C4-2B (cell line): Measurements from ENCODE around the gene COG6.

Source experiments
- H3K27ac ChIP-seq: fragments of 450-650 bp; 2 replicates; pipeline ENCODE4 v1.5.1; 2017
- ZFX ChIP-seq: fragments of 450-650 bp; IDR thresholded peaks from 2 replicates; pipeline ENCODE4 v1.6.1; 2017
- TF ChIP-seq, protein P1 (sequence below): fragments of 450-650 bp; conservative IDR thresholded peaks from 2 replicates; pipeline ENCODE4 v1.5.1; 2017; ENCODE audit warnings: mild to moderate bottlenecking

COG6 gene

GRCh38 chr13:39623466-39623865 is 32.0 kb upstream of the COG6 start:
- no peak for TF ChIP-seq ZFX
- TF ChIP-seq, protein P1, sequence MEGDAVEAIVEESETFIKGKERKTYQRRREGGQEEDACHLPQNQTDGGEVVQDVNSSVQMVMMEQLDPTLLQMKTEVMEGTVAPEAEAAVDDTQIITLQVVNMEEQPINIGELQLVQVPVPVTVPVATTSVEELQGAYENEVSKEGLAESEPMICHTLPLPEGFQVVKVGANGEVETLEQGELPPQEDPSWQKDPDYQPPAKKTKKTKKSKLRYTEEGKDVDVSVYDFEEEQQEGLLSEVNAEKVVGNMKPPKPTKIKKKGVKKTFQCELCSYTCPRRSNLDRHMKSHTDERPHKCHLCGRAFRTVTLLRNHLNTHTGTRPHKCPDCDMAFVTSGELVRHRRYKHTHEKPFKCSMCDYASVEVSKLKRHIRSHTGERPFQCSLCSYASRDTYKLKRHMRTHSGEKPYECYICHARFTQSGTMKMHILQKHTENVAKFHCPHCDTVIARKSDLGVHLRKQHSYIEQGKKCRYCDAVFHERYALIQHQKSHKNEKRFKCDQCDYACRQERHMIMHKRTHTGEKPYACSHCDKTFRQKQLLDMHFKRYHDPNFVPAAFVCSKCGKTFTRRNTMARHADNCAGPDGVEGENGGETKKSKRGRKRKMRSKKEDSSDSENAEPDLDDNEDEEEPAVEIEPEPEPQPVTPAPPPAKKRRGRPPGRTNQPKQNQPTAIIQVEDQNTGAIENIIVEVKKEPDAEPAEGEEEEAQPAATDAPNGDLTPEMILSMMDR = no peak
- H3K27ac ChIP-seq = no peak overlapping the region

DNA sequence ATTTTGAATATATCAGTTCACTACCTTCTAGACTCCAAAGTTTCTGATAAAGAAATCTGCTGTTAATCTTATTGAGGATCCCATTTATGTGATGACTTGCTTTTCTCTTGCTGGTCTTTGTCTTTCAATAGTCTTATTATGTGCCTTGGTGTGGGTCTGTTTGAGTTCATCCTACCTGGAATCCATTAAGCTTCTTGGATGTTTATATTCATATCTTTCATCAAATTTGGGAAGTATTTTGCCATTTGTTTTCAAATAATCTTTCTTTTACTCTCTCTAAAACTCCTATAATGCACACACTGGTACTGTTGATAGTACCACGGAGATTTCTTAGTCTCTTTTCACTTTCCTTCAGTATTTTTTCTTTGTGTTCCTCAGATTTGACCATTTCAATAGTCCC is 24.2 kb upstream of the COG6 start:
- H3K27ac ChIP-seq = no peak overlapping the region
- TF ChIP-seq, protein P1 = no peak
- no peak for TF ChIP-seq ZFX

GRCh38 chr13:39632994-39633393 is 22.5 kb upstream of the COG6 start:
- no peak overlapping the region for H3K27ac ChIP-seq

GRCh38 chr13:39635564-39635963 is 19.9 kb upstream of the COG6 start:
- TF ChIP-seq, protein P1 = no peak
- TF ChIP-seq ZFX = no peak
- no peak overlapping the region for H3K27ac ChIP-seq

More at GRCh38 chr13:39632994-39633393, 22.5 kb upstream of the COG6 start:
- TF ChIP-seq, protein P1 = no peak
- TF ChIP-seq ZFX = no peak

DNA sequence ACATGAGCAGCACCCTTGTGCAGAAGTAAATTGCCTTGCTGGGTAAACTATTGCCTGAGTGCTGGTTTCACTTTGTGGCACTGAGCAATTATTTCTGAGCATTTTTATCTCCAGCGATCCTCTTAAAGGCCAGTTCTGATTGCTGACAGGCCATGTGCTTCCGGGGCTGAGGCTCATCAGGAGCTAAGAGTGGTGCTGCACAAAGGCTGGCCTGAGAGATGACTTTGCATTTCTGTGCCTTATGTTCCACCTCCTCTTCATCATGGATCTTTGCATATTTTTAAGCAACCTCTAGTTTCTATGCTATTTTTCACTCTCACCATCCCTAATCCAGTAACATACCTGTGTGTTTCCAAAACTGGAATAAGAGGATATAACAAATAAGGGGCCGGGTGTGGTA is 17.6 kb upstream of the COG6 start:
- no peak overlapping the region for H3K27ac ChIP-seq
- TF ChIP-seq, protein P1 = no peak
- TF ChIP-seq ZFX = no peak

- H3K27ac ChIP-seq = no peak overlapping the region
- TF ChIP-seq, protein P1 = no peak
- no peak for TF ChIP-seq ZFX
These were observed 13.8 kb upstream of the COG6 start for GRCh38 chr13:39641645-39642044.

DNA sequence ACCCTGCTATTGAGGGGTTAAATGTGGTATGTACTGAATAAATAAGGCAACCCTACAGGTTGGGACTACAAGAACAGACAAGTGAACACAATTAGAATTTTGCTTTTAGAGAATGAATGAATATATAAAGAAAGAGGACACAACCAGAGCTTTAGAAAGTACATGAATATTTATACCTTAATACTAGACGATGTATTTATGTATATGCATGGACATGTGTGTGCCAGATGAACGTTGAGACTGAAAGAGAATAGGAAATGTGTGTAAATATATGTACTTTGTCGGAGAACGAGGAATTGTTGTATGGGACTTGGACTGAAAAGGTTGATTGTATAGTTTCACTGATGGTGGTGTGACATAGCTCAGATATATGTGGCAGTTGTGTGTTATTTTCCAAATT is 9.3 kb upstream of the COG6 start:
- H3K27ac ChIP-seq = no peak overlapping the region

More for the DNA sequence above, 9.3 kb upstream of the COG6 start:
- TF ChIP-seq, protein P1 = no peak
- TF ChIP-seq ZFX = no peak
